Measurements from ENCODE around the gene CASP1.

CASP1 gene

DNA sequence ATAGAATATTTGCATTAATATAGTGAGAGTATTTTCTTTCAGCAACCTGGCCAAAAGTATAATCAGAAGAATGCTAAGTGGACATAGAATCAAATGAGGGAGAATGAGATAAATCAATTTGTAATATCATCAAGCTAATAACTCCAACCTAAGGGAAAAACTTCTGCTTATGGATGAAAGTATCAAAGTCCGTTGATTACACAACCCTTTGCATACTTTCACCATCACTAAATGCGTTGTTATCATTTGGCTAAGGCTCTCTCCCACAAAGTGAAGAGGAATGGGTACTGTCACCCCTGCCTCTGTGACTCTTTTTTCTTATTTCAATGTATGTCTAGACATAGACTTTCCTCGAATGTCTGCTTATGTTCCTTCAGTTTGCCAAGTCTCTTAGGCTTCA lies 50.1 kb downstream of the CASP1 start:
- peak; percentile 49 for DNase-seq (ENCODE audit: low read depth)

DNA sequence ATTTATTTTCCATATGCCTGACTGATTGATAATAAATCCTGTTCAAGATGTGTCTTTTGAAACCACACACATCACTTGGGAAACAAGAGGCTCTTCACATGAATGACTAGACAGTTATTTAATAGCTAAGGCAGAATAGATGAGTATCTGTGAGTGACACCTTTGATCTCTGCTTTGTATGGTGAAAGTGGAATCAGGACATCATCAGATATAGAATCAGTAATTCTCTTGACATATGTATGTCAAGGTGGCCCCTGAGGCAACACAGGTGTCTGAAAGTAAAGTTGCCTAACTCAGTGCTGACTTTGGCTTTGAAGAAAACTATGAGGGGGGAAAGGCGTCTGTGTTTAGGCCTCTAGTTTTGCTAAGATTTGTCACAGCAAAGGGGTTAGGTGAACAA lies 55.1 kb downstream of the CASP1 start:
- no peak for DNase-seq (ENCODE audit: low read depth)
